HG02798 (cell line): ENCODE measurements around the gene ZFC3H1.

Experiments
- ATAC-seq: cut with Tn5 transposase; IDR thresholded peaks from one replicate; pipeline ENCODE4 v1.9.1; 2021; ENCODE audit warnings: mild to moderate bottlenecking; ENCODE audit not compliant: unreplicated experiment, poor library complexity

ZFC3H1 gene

DNA sequence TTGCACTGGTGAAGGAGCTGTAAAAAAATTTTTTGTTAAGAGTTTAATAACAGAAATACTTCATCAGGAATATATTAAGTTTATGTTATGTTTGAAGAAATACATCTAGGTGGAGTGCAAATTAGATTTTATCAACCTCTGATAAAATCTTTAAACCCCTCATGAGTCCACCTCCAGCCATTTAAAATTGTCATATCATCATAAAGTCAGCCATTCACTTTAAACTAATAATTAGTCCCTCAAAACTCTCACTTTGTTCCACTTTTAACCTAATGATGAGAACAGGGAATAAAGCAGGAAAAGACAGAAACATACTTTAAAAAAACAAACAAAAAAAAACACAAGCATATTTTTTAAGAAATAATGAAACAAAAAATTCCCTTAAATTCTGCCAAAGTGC, 25.1 kb downstream of the ZFC3H1 start:
- no peak for ATAC-seq

DNA sequence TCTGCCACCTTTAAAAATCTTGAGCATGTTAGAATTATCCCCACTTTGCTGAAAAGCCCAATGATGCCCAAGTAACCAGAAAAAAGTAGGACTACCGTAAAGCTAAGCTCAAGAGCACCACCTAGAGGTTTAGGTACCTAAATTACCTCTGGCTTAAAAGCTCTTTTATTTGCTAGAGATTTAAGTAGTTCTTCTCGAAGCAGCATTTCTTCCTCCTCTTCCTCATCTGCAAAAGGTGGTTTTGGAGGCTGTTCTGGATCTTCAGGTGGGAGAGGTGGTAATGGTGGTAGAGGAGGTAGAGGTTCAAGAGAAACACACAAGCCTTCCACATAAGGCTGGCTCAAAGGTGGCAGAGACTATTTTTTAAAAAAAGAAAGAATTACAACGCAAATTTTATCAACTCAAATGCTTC, 26.9 kb downstream of the ZFC3H1 start:
- ATAC-seq, result no peak

DNA sequence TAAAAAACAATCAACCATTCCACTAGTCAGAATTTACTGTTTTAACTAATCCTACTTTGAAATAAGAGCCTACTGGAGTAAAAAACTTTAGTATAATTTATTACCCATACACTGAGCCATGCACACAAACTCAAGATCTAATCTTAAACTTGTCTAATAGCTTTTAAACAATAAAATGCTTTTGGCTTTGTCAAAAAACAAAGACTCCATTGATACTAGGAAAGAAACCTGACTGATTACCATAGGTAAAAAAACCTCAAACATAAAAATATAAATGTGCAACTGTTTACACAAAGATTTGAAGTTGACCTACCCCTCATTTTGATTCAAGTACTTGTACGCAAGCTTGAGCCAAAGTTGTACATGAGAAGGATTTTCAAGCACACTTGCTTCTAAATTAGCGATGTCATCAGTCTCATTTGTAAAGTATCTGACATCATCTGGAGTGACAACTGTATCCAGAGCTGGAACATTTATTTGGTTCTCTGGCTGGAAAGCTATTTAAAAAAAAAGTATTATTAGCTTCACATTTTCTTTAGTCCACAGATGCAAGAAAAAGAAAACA, 36.1 kb downstream of the ZFC3H1 start:
- no peak for ATAC-seq

DNA sequence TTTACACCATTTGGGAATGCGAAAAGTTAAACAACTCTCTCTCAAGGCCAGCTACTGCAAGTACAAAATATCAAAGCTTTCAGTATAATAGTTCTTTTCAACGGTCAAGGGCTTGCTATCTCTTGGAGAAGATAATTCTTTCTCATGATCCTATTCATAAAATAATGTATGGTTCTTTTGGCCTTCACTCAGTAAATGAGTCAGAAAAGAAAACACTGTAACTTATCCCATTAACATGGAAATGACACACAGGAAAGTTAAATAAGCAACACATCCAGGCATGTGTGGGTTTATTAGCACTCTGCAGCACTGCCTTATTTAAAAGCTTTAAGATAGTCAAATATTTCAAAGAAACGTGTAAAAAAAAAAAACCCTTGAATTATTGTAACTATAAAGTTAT, 36.9 kb downstream of the ZFC3H1 start:
- ATAC-seq, result no peak

DNA sequence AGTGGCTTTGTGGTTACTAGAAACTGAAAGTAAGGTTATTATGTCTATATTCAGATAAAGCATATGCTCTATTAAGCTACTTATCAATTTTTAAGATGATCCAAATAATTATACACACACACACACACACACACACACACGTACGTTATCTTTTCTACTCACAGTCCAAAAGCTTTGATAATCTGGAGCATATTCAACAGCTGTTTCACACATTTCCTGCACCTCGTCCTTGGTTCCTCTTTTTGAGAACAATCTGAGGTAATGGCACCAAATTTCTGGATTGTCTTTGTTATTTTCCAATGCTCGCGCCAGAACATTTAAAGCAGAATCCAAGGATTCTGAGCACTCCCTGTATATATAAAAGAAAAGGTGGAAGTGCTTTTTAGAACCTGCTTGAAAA, 37.5 kb downstream of the ZFC3H1 start:
- peak; percentile 71 for ATAC-seq

DNA sequence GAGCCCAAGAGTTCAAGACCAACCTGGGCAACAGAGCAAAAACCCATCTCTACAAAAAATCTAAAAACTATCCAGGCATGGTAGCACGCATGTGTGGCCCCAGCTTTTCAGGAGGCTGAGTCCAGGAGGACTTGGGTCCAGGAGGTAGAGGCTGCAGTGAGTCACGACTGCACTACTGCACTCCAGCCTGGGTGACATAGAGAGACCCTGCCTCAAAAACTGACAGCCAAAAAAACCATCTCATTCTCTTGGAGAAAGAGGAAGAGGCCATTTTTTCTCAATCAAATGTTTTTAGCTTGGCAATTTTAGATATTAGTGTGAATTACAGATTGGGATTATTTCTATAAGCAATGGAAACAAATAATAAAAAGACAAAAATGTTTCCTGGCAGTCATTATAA, 38.2 kb downstream of the ZFC3H1 start:
- ATAC-seq, result no peak

DNA sequence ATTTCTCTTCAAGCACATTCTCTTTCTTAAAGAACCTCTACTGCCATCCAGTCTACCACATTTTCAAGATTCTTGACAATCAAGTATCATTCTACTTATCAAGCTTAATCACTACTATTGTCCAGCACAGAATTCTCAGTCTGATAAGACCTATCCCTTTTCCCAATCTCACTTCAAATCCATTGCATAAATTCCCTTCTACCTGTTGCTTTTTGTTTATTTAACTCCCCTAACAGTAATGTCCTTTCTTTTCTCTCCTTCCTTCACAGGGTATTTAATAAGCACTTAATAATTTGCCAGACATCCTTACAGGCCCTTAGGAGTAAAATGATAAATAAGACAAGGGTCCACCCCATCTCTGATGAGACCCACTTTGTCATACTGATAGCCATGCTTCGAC, 41.7 kb downstream of the ZFC3H1 start:
- ATAC-seq, result no peak

DNA sequence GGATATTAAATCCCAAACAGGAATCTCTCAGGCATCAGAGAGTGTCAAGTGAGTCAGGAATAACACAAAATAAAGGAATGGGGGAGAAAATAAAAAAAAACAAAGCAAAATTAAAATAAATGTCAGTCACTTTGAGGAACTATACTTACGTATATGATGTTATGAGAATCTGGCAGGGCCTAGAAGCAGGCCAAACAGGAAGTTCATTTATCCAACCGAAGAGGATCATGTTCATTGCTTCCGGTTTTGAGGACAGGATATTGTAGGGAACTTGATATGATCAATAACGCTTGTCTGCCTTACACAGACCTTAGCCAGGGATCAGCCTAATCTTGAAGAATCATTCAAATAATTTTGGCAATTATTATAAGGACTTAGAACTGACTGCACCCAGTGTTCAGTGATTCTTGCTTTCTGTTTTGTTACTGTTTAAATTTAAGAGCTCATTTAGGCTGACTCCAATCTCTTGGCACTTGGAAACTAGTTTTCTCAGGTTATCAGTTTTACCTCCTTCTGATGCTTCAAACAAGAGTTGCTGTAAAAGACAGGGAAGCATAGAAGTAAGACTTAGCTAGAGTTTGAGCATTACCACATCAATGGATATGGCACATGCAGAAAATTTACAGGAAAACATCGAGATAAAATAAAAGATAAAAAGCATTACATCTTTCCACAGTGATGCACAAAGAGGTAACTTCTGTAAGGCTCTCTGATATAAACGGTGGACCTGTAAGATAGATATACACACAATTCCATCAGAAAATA, 53.4 kb downstream of the ZFC3H1 start:
- ATAC-seq, result no peak

DNA sequence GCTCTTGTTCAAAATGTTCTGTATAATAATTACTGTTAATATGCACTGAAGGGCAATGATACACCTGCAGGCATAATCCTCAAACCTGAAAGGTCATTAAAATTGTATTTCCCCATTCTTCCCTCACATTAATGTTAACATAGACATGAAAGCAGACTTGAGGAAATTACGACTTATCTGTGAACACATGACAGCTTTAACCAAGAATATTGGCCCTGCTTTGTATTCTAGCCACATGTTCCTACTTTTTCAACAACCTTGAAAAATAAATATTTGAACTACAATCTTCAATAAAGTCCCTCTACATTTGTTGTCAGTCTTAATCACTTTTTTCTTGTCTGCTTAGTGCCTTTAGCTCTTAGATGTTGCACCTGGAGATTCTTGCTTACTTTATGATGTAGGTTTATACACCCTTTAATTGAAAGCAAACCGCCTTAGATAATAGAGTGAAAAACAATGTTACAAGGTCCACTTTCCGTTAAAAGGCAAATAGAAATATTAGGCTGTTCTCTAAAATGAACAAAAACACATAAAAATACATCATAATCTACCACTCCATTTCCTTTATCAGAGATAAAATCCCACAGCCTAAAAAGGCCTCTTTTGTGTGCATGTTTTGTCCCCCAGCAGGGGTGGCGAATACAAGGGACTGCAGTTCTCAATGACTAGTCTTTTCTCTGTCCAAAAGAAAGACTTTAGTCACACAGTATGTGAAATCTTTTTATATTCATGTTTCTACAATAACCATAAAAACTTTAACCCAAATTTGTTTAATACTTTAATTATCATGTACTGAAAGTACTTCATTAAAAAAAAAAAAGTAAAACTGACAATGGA, 55.9 kb downstream of the ZFC3H1 start:
- ATAC-seq, result no peak

DNA sequence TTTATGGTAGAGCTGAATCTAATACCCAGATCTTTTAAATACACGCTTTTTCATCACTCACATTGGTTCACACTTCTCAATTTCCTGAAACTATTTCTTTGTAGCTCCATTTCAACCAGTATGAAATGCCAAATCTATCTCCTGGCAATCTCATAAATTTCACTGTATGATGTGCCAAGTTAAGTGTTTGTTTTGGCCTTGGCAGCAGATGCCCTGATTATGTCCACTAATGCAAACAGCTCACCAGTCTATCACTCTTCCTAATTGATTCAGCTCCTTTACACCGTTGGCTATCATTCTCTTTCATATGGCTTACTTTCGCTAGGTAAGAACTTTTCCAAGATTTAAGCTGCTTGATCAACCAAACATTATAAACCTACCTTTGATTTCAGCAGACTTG, 58.6 kb downstream of the ZFC3H1 start:
- ATAC-seq, result no peak

DNA sequence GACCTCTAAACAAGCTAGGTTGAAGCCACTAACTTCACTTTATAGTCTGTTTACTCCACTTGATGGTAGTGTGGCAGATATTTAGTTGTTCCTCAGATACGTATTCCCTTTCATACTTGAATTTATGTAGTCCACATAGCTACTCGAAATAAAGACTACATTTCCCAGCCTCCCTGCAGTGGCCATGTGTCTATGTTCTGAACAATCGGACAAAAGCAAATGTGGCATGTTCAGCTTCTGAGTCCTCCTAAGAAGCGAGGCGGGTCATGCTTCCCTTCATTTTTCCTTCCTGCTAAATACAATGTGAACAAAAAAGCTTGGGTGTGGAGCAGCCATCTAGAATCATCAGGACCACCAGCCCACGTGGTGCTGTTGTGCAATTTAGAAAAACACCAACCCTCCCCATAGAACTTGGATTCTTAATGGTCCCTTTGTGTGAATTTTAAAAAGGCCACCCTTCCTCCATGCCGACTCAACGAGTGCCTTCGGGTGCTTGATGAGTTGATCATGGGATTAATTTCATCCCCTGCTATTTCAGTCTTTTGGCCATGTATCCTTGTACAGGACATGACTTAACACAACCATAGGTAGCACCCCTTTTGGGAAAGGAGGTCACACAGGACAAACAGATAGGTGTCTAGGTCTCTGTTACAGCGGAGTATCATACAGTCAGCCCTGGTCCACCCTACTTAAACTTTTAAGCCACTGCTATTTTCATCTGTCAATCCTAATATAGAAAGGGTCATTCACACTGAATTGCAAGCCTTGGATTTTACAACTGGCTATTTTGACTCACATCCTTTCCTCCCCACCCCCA, 60.7 kb downstream of the ZFC3H1 start:
- no peak for ATAC-seq

DNA sequence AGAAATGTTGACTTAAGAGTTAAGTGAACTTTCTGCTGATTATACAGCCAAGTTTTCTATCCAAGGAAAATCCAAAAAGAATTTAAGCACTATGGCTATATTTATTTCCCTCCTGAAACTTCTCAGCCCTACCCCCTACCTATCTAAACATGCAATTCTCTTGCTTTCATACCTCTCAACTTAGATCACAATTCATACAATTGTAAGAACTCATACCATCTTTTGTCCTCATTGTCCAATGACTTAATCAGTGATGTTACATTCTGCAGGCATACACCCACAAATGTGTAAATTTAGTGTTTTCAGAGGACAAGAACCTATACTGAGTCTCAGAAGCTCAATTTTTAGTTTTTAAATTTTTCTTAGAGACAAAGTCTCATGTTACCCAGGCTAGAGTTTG, 62.1 kb downstream of the ZFC3H1 start:
- no peak for ATAC-seq

DNA sequence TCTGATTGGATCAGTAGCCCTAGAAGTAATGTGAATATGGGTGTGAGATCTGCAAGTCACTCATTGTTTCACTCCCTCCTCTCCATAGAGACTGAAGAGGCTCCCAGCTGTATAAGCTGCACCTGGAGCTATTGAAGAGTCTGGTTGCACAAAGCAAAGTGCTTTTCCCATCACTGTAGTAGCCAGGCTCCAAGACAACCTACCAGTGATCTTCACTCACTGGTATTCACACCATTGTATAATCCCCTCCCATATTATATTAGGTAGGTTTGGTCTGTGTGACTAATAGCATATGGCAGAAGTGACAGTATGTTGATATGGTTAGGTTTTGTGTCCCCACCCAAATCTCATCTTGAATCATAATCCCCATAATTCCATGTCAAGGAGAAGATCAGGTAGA, 64.4 kb downstream of the ZFC3H1 start:
- ATAC-seq, result no peak

DNA sequence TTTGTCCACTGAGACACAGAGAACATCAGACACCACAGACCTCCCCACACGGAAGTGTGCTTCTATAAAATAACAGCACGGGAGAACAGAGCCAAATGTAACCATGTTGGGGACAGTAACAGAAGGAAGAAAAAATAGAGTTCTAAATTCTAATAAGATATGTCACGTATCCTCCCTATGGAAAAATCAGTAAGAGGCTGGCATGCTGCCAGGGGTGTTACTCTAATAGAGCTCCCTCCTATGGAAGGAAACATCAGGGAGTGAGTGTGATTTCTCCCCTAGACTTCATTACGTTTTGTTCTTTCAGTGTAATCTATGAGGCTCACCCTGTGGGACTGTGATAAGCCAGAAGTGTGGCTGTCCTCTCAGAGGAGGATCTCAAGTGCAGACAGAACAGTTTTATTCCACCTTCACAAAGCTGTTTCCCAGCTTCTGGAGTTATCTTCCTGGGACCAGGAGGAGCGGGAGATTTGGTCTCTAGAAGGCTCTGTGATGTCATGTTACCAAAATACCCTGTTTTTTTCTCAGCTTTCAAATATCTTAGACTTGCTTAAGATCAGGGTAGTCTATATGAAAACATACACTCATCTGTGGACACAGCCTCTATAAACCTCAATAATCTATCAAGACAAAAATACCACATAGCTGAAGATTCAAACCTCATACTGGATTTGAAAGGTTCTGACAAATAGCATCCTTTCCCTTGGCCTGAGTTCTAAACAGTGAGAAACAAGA, 69.3 kb downstream of the ZFC3H1 start:
- no peak for ATAC-seq

DNA sequence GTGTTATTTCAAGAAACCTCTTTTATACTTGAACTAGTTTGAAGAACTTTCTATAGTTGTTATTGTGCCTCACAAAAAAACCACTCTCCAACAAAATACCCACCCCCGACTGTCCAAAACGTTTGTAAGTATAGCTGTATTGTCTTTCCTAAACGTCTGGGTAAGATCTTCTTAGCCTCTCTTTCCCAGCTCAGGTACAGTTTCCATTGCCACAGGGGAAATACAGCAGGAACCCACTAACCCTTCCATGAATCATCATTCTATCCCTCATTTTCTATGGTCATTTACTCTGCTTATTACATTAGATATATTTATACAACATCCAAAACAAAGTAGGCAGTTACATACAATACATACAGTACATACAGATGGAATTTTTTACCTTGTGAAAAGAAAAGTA, 70.8 kb downstream of the ZFC3H1 start:
- no peak for ATAC-seq

DNA sequence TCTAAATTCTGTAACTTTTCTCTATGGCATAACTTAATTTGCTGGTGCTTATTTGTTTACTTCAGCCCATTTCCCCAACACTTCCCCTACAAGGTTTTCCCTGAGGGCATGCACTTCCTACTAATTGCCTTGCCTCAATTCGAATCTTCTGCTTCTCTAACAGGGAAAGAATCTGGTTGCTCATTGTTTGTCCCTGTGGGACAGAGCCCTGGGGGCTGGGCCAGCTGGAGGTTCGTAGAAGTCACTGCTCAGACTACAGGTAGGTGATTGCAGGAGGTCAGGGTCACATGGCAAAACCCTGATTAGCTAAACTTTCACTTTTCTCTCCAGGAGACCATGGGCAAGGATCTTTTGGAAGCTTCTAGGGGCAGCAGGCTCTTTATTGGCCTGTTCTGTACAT, 72.0 kb downstream of the ZFC3H1 start:
- ATAC-seq, result no peak

DNA sequence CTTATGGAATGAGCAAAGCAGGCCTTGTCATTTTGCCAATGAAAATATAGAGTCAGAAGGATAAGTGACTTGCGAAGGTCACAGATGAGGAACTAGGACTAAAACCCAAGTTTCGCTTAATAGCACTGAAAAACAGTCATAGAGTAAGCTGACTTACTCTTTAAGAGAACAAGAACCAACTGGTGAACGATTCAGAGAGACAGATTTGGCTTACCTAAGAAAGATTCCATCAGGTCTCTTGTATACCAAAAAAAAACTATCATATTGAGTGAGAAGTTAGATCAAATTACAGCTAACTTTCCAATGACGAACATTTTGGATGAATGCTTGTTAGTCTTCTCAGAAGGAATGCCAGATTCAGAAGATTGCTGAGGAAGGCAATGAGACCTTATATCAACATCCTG, 74.2 kb downstream of the ZFC3H1 start:
- ATAC-seq, result no peak

DNA sequence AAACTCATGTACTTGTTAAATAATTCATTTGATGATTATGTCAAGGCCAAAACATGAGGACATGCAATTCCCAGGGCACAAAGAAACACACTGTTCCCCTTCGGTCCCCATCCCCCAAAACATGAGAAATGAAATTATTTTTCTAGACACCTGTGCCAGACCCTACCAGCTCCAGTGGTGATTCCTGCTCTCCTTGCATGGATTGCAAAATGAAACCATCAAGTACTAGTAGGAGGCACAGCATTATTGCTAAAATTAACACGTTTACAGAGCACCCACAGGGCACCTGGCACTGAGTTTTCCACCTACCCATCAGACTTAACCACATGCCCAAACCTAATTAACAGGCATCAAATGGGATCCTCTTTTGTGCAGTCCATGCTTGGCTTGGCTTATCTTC, 76.6 kb downstream of the ZFC3H1 start:
- no peak for ATAC-seq

DNA sequence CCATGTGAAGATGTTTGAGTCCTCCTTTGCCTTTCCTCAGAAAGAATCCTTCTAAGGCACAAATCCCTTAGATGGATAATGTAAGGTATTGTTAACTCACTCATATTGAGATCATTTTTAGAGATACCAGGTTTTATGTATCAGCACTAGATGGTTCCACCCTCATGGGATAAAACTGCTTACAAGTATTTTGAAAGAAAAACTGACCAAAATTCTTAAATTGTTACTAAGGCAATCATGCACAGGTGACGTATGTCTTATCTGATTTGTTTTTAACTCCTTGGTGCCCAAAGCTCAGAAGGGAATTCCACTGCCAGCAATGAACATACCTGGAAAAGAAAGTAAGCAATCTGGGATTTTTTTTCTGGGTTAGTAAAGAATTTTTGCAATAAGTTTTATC, 78.4 kb downstream of the ZFC3H1 start:
- no peak for ATAC-seq

DNA sequence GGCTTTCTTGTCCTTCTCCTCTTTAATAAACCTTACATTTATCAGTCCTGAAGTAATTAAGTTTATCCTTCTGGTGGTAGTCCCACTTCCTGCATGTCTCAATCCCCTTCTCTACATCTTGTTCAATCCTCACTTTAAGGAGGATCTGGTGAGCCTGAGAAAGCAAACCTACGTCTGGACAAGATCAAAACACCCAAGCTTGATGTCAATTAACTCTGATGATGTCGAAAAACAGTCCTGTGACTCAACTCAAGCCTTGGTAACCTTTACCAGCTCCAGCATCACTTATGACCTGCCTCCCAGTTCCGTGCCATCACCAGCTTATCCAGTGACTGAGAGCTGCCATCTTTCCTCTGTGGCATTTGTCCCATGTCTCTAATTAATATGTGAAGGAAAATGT, 79.3 kb downstream of the ZFC3H1 start:
- no peak for ATAC-seq
